Measurements from ENCODE around the gene SET.
"Not testable (repeated sequence)": the region's sequence is repeated elsewhere in the genome, so short reads cannot be mapped to it uniquely, and the experiment has no call there.

The SET gene

GRCh38 chr9:128688501-128689292 is at the start of gene SET:
TSS of gene SET (plus strand) at chr9:128689222. CDS start at chr9:128689583, 361 bp downstream.
- no peak for FAIRE-seq

GRCh38 chr9:128640603-128641002 is 48.4 kb upstream of the SET start:
- FAIRE-seq = no peak

- FAIRE-seq = no peak
Measured at GRCh38 chr9:128642675-128643245, 46.3 kb upstream of the SET start.

- FAIRE-seq = no peak
Measured at GRCh38 chr9:128643519-128644300, 45.3 kb upstream of the SET start.

GRCh38 chr9:128648206-128648605 is 40.8 kb upstream of the SET start:
- FAIRE-seq = not testable (repeated sequence)

DNA sequence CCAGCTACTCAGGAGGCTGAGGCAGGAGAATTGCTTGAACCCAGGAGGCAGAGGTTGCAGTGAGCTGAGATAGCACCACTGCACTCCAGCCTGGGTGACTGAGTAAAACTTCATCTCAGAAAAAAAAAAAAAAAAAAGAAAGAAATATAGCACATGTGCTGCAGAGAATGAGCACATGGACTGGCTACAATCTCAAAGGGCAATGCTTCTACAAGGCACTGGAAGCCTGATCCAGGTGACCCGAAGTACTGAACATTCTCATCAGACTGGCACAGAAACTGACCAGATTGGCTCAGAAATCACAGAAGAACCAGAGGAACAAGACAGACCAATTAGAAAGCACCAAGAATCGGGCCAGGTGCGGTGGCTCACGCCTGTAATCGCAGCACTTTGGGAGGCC is 37.2 kb upstream of the SET start:
- no peak for FAIRE-seq

GRCh38 chr9:128653908-128654307 is 35.1 kb upstream of the SET start:
- no peak for FAIRE-seq

GRCh38 chr9:128654481-128654880 is 34.5 kb upstream of the SET start:
- FAIRE-seq = no peak

- no peak for FAIRE-seq
Measured at GRCh38 chr9:128656416-128657343, 32.3 kb upstream of the SET start, which contains the start of gene DYNC2I2. TSS of gene DYNC2I2 (minus strand) at chr9:128656847. CDS start at chr9:128656726, 121 bp downstream.

- no peak for FAIRE-seq
Measured at GRCh38 chr9:128657344-128657704, 31.7 kb upstream of the SET start.

GRCh38 chr9:128657796-128658195 is 31.2 kb upstream of the SET start:
- FAIRE-seq = no peak

DNA sequence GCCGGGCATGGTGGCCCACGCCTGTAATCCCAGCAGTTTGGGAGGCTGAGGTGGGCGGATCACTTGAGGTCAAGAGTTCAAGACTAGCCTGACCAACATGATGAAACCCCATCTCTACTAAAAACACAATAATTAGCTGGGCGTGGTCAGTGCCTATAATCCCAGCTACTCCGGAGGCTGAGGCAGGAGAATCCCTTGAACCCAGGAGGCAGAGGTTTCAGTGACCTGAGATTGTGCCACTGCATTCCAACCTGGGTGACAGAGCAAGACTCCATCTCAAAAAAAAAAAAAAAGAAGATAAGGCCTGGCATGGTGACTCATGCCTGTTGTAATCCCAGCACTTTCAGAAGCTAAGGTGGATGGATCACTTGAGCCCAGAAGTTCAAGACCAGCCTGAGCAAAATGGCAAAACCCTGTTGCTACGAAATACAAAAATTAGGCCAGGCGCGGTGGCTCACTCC is 22.5 kb upstream of the SET start:
- not testable (repeated sequence) for FAIRE-seq

DNA sequence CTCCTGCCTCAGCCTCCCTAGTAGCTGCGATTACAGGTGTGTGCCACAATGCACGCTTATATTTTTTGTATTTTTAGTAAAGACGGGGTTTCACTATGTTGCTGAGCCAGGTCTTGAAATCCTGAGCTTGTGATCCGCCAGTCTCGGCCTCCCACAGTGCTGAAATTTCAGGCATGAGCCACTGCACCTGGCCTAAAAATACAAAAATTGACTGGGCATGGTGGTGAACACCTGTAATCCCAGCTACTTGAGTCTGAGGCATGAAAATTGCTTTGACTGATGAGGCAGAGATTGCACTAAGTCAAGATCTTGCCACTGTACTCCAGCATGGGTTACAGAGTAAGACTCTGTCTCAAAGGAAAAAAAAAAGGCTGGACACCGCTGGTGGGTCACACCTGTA is 19.2 kb upstream of the SET start:
- FAIRE-seq = no peak

GRCh38 chr9:128675382-128675781 is 13.6 kb upstream of the SET start:
- FAIRE-seq = no peak

- no peak for FAIRE-seq
Measured at GRCh38 chr9:128677794-128678193, 11.2 kb upstream of the SET start.

DNA sequence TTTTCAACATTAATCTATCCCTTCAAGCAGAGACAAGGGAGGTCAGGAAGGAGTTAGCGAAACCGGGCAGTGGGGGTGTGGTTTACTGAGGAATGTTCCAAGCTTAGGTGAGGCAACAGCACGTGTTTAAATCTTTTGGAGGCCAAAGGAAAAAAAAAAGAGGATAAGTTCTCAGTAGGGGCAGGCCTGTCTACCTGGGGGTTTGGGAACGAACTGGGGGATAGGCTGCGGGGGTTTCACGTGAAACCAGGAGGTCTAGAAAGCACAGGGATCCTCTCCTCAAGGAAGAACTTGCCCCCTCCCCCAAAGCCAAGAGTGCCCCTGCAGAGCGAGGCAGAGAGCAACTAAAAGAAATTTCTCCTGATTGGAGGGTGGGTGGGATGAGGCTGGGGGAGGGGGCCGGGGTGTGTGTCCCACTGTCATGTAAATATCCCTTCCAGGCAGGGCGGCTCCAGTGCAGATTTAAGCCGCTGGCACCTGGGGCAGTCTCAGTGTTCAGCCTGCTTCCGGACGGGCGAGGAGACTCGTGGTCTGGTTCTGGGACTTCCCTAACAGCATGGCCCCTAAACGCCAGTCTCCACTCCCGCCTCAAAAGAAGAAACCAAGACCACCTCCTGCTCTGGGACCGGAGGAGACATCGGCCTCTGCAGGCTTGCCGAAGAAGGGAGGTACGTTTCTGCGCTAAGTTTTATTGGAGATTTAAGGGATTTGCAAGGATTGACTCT is 5.5 kb upstream of the SET start:
- FAIRE-seq = no peak

GRCh38 chr9:128684065-128684324 is 5.0 kb upstream of the SET start:
- FAIRE-seq = no peak

DNA sequence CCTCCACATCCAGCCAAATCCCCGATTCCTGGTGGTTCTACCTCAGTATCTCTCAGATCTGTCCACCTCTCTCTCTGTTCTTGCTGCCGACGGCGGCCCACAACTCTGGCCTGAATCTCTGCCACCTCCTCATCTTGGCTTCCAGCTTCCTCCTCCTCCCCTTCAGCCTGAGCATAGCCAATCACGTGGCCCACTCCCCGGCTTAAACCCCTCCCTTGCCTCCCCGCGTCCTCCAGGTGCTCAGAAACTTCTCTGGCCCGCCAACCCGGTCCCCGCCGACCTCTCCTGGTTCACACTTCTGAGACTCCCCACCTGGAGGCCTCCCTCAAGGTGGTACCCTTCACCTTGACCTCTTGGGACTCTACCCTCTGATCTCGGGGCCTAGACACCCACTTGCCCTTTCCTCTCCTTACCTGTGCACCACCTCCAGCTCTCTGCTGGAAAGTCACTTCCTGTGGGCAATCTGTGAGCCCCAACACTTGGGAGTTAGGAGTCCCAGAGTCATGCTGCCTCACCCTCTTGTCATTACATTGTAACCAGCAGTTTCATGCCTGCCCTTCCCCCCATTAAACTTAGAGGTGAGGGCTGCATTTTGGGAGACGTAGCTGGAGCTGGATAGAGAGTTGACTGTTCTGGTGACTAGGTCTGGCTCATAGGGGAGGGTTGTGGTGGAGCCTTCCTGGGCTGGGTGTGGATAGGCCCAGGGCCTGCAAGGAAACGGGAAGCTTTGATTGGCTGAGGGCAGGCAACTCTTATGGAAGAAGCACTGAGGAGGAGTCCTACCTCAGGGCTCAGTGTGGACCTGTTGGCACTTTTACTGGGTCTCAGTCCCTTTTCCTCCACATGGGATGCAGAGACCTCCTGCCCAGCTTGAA is 4.5 kb upstream of the SET start:
- FAIRE-seq = no peak

DNA sequence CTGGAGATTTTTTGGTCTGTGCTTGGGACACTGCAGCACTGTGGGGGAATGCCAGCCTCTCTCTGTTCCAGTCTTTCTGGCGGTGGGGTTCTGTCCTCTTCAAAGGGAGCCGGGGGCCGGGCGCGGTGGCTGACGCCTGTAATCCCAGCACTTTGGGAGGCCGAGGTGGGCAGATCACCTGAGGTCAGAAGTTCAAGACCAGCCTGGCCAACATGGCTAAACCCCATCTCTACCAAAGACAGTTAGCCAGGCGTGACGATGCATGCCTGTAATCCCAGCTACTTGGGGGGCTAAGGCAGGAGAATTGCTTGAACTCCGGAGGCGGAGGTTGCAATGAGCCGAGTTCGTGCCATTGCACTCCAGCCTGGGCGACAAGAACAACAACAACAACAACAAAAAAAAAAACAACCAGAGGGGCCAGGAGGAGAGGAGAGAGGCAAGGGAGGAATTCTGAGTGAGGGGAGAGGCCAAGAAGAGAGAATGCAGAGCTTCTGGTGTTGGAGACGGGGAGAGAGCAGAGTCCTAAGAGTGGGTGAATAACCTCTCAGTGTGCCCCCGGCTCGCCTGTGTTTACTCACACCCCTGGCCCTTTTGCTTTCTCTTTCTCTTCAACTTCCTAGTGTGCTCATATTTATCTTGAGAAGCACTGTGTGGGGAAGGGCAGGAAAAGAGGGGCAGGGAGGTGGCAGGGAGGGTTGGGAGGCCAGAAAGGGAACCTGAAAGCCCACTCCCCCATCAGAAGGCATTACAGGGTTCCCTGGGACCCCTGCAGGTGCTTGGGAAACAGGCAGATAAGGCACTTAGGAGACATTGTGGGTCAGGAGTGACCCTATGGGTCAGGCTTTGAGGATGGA is 3.2 kb upstream of the SET start:
- no peak for FAIRE-seq

DNA sequence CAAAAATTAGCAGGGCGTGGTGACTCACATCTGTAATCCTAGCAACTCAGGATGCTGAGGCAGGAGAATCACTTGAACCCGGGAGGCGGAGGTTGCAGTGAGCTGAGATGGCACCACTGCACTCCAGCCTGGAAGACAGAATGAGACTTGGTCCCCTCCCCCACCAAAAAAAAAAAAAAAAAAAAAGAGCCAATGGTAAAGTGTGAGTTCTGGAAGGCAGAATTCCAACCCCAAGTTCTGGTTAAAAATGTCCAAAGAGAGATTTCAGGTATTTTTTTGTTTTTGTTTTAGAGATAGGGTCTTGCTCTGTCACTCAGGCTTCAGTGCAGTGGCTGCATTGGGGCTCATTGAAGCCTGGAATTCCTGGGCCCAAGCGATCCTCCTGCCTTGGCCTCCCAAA is 1.6 kb upstream of the SET start:
- no peak for FAIRE-seq
